HL-60 (cell line): ENCODE measurements around the gene VAMP4.

Source experiments
- CTCF ChIP-seq: IDR thresholded peaks from one replicate; pipeline ENCODE4 v1.5.1; 2011; ENCODE audit warnings: low read length, control low read depth, inconsistent platforms; ENCODE audit not compliant: insufficient read depth
- GABPA ChIP-seq: IDR thresholded peaks from 2 replicates; pipeline ENCODE4 v1.6.1; 2012; ENCODE audit warnings: low read depth

GRCh38 chr1:171780583-171781175 is 38.8 kb upstream of the VAMP4 start:
- TF ChIP-seq CTCF: no peak
- no peak for TF ChIP-seq GABPA
